H1 (cell line): ENCODE results near the gene SNRK. TPM values are rescaled to one million over a fixed set of nuclear protein-coding genes. Genes with fewer than 3 reads are reported as not detected.

Source experiments
- CTCF ChIA-PET: fragments of 300-600 bp; sonication (Branson Sonifier 250); formaldehyde crosslinking; loops from one replicate; lab custom pipeline; 2021; ENCODE audit not compliant: partially characterized antibody; lab: Charles Lee
- POLR2A ChIA-PET: fragments of 300-600 bp; sonication (Branson Sonifier 250); formaldehyde crosslinking; loops from one replicate; lab custom pipeline; 2021; ENCODE audit warnings: inconsistent platforms; ENCODE audit not compliant: partially characterized antibody; lab: Charles Lee
- DNase-seq, 2 experiments: peaks; one replicate each; pipeline versions ENCODE4 v3.0.0 to v3.0.0-alpha.2; 2010 to 2022; ENCODE audit warnings: low spot score in 2 of 2, low read depth in 1 of 2, mixed read lengths in 1 of 2
- FAIRE-seq: peaks from 2 replicates; lab custom pipeline; 2011; peaks lifted over from hg19 to GRCh38; lab: Jason Lieb, UNC
- H2AFZ ChIP-seq: 2 replicates; pipeline ENCODE4 v1.8.1; 2012; ENCODE audit warnings: low read length, inconsistent platforms
- H2AK5ac ChIP-seq: 2 replicates; pipeline ENCODE4 v1.6.1; 2013; ENCODE audit warnings: low read depth, low read length
- H2BK120ac ChIP-seq: replicated peaks from 2 replicates; pipeline ENCODE3; 2013; ENCODE audit warnings: low read depth, low read length, inconsistent platforms
- H2BK12ac ChIP-seq: 2 replicates; pipeline ENCODE4 v1.6.1; 2013; ENCODE audit warnings: low read depth, low read length
- H2BK15ac ChIP-seq: 2 replicates; pipeline ENCODE4 v1.6.1; 2013; ENCODE audit warnings: low read length
- H2BK20ac ChIP-seq: 2 replicates; pipeline ENCODE4 v1.6.1; 2013; ENCODE audit warnings: low read length
- H2BK5ac ChIP-seq: 2 replicates; pipeline ENCODE4 v1.6.1; 2013; ENCODE audit warnings: low read depth, low read length
- H3K14ac ChIP-seq: 2 replicates; pipeline ENCODE4 v1.6.1; 2013; ENCODE audit warnings: inconsistent platforms; ENCODE audit not compliant: insufficient read length
- H3K18ac ChIP-seq: 2 replicates; pipeline ENCODE4 v1.6.1; 2013; ENCODE audit warnings: low read length; ENCODE audit errors: extremely low read depth
- H3K23ac ChIP-seq: 2 replicates; pipeline ENCODE4 v1.6.1; 2013; ENCODE audit warnings: inconsistent platforms; ENCODE audit not compliant: insufficient read length
- H3K23me2 ChIP-seq: 2 replicates; pipeline ENCODE4 v1.6.1; 2013; ENCODE audit warnings: low read depth, low read length
- H3K27ac ChIP-seq: 2 replicates; pipeline ENCODE4 v1.6.1; 2011; ENCODE audit warnings: low read depth, low read length, inconsistent platforms
- H3K27me3 ChIP-seq, 4 experiments: replicated peaks in 1 of 4; 1 replicate in 1 of 4; 2 replicates in 3 of 4; pipeline versions ENCODE4 v1.6.1 to v1.8.1; 2011 to 2013; ENCODE audit warnings: low read length in 3 of 4, mild to moderate bottlenecking in 3 of 4, inconsistent platforms in 2 of 4, mixed read lengths in 2 of 4, moderate library complexity in 1 of 4; ENCODE audit not compliant: control insufficient read depth in 3 of 4, insufficient read depth in 3 of 4; ENCODE audit errors: extremely low read depth in 1 of 4
- H3K36me3 ChIP-seq, 4 experiments: 2 replicates each; pipeline versions ENCODE4 v1.6.1 to v1.8.1; 2011 to 2013; ENCODE audit warnings: mild to moderate bottlenecking in 4 of 4, low read length in 3 of 4, moderate library complexity in 2 of 4, control low read depth in 1 of 4, inconsistent platforms in 1 of 4; ENCODE audit not compliant: insufficient read depth in 4 of 4, control insufficient read depth in 2 of 4
- H3K4ac ChIP-seq: replicated peaks from 2 replicates; pipeline ENCODE3; 2013; ENCODE audit warnings: low read length, low read depth, mixed read lengths, inconsistent platforms; ENCODE audit not compliant: insufficient read length
- H3K4me1 ChIP-seq, 4 experiments: replicated peaks in 1 of 4; 1 replicate in 1 of 4; 2 replicates in 3 of 4; pipeline versions ENCODE4 v1.6.1 to v1.8.1; 2011 to 2013; ENCODE audit warnings: low read length in 3 of 4, inconsistent platforms in 2 of 4, mixed read lengths in 1 of 4; ENCODE audit not compliant: insufficient read depth in 4 of 4, control insufficient read depth in 3 of 4
- H3K4me2 ChIP-seq, 2 experiments: 2 replicates each; pipeline versions ENCODE4 v1.6.1 to v1.8.1; 2011 to 2013; ENCODE audit warnings: low read depth in 2 of 2, low read length in 2 of 2, control low read depth in 1 of 2, inconsistent platforms in 1 of 2, mild to moderate bottlenecking in 1 of 2; ENCODE audit not compliant: insufficient read depth in 1 of 2
- H3K4me3 ChIP-seq, 4 experiments: fragments of 200-600, 300-600 bp in 1 of 4; sonication (generic), shearing (Covaris generic), sonication (Bioruptor Twin) in 1 of 4; 2 replicates each; pipeline versions ENCODE4 v1.5.1 to v1.8.1; 2011 to 2016; ENCODE audit warnings: low read length in 4 of 4, low read depth in 3 of 4, control low read depth in 2 of 4, inconsistent platforms in 2 of 4, mild to moderate bottlenecking in 2 of 4, mixed read lengths in 1 of 4, moderate library complexity in 1 of 4; ENCODE audit not compliant: insufficient read depth in 2 of 4; ENCODE audit errors: extremely low read depth in 1 of 4
- H3K56ac ChIP-seq: replicated peaks from 2 replicates; pipeline ENCODE3; 2013; ENCODE audit warnings: low read depth, mild to moderate bottlenecking, mixed read lengths, low read length, inconsistent platforms; ENCODE audit not compliant: insufficient read length
- H3K79me1 ChIP-seq: 2 replicates; pipeline ENCODE4 v1.6.1; 2013; ENCODE audit warnings: low read depth, low read length, control low read depth
- H3K79me2 ChIP-seq, 2 experiments: 2 replicates each; pipeline versions ENCODE4 v1.6.1 to v1.8.1; 2012 to 2013; ENCODE audit warnings: low read length in 2 of 2, mild to moderate bottlenecking in 2 of 2, inconsistent platforms in 1 of 2; ENCODE audit not compliant: insufficient read depth in 2 of 2, control insufficient read depth in 1 of 2
- H3K9ac ChIP-seq, 4 experiments: replicated peaks in 1 of 4; 1 replicate in 1 of 4; 2 replicates in 3 of 4; pipeline versions ENCODE4 v1.6.1 to v1.8.1; 2011 to 2013; ENCODE audit warnings: low read depth in 3 of 4, low read length in 3 of 4, control low read depth in 2 of 4, mild to moderate bottlenecking in 2 of 4, moderate library complexity in 2 of 4, inconsistent platforms in 1 of 4; ENCODE audit errors: extremely low read depth in 1 of 4
- H3K9me3 ChIP-seq, 2 experiments: 2 replicates each; pipeline versions ENCODE4 v1.6.1 to v1.8.1; 2012 to 2013; ENCODE audit warnings: mild to moderate bottlenecking in 2 of 2, moderate library complexity in 2 of 2, control low read depth in 1 of 2, inconsistent platforms in 1 of 2, low read depth in 1 of 2, low read length in 1 of 2, mixed read lengths in 1 of 2; ENCODE audit not compliant: insufficient read depth in 2 of 2
- H4K20me1 ChIP-seq, 2 experiments: replicated peaks in 1 of 2; 2 replicates each; pipeline versions ENCODE3 to v1.8.1; 2011 to 2013; ENCODE audit warnings: inconsistent platforms in 2 of 2, low read length in 2 of 2, mild to moderate bottlenecking in 1 of 2; ENCODE audit not compliant: insufficient read depth in 2 of 2, control insufficient read depth in 1 of 2
- H4K5ac ChIP-seq: 2 replicates; pipeline ENCODE4 v1.6.1; 2013; ENCODE audit warnings: low read length, low read depth, mixed read lengths, inconsistent platforms; ENCODE audit not compliant: insufficient read length
- H4K8ac ChIP-seq: 2 replicates; pipeline ENCODE4 v1.8.0; 2013; ENCODE audit warnings: mild to moderate bottlenecking, moderate library complexity, low read length, inconsistent platforms; ENCODE audit not compliant: insufficient read depth; ENCODE audit errors: extremely low read depth
- H4K91ac ChIP-seq: replicated peaks from 2 replicates; pipeline ENCODE3; 2013; ENCODE audit warnings: low read length, mixed read lengths, inconsistent platforms; ENCODE audit not compliant: insufficient read length
- CTBP2 ChIP-seq: IDR thresholded peaks from 2 replicates; pipeline ENCODE4 v1.7.0; 2011; ENCODE audit warnings: borderline replicate concordance, mild to moderate bottlenecking, moderate library complexity, mixed read lengths, low read length; ENCODE audit not compliant: insufficient read depth, insufficient read length
- JUND ChIP-seq: IDR thresholded peaks from 2 replicates; pipeline ENCODE4 v1.6.1; 2011; ENCODE audit warnings: mild to moderate bottlenecking, improper control_type of control experiment, low read length
- POLR2A ChIP-seq, 2 experiments: IDR thresholded peaks; 1 replicate in 1 of 2; 2 replicates in 1 of 2; pipeline ENCODE4 v1.6.1; 2011; ENCODE audit warnings: low read depth in 2 of 2, low read length in 2 of 2, mild to moderate bottlenecking in 2 of 2; ENCODE audit errors: control extremely low read depth in 1 of 2
- POU5F1 ChIP-seq: IDR thresholded peaks from 2 replicates; pipeline ENCODE4 v1.6.1; 2011; ENCODE audit warnings: low read depth, mild to moderate bottlenecking, low read length, moderate library complexity
- RAD21 ChIP-seq, 2 experiments: IDR thresholded peaks in 1 of 2; conservative IDR thresholded peaks in 1 of 2; 2 replicates each; pipeline ENCODE4 v1.6.1; 2011; ENCODE audit warnings: low read depth in 2 of 2, low read length in 2 of 2, improper control_type of control experiment in 1 of 2, inconsistent platforms in 1 of 2, mild to moderate bottlenecking in 1 of 2, moderate library complexity in 1 of 2
- TCF12 ChIP-seq: IDR thresholded peaks from 2 replicates; pipeline ENCODE4 v1.6.1; 2011; ENCODE audit warnings: low read depth, mild to moderate bottlenecking, low read length
- WGBS, 2 experiments: shearing (Covaris generic) in 1 of 2; methylation state at CpG; one replicate each; pipeline versions ENCODE4 v1.1.6 to v1.1.7; 2013 to 2015; ENCODE audit warnings: low lambda C conversion rate in 2 of 2, mixed read lengths in 2 of 2, inconsistent platforms in 1 of 2, low coverage in 1 of 2, missing lambda C conversion rate in 1 of 2; ENCODE audit not compliant: insufficient replicate concordance in 2 of 2, insufficient coverage in 1 of 2, insufficient read length in 1 of 2; ENCODE audit errors: extremely low coverage in 1 of 2, missing lambda C conversion rate in 1 of 2; 5-methylcytosine and 5-hydroxymethylcytosine counted together
- polyA plus RNA-seq, 7 experiments: library from polyadenylated mRNA; depleted of rRNA in 3 of 7; stranded (reverse) in 5 of 7; unstranded in 2 of 7; fragments of >200 nt in 5 of 7; fragments of 200-250 nt in 2 of 7; gene quantifications; 1 replicate in 5 of 7; 2 replicates in 1 of 7; 4 replicates in 1 of 7; pipeline versions ENCODE4 v1.2.1 to v1.2.3, GENCODE V29; 2011 to 2013; ENCODE audit warnings: missing spikeins in 2 of 7, mixed read lengths in 2 of 7
- total RNA-seq: library from RNA; stranded (reverse); fragmentation: NEBNext Ultra II Directional; extraction: Animal tissue kit (Norgen Biotek cat#: 25700); gene quantifications from 2 replicates; pipeline ENCODE4 v1.2.1, GENCODE V29; 2021
- TF ChIP-seq, protein P1 (sequence below): IDR thresholded peaks from 2 replicates; pipeline ENCODE4 v1.6.1; 2012; ENCODE audit warnings: low read length, inconsistent platforms
- TF ChIP-seq, protein P2 (sequence below): IDR thresholded peaks from 2 replicates; pipeline ENCODE4 v1.6.1; 2012; ENCODE audit warnings: inconsistent platforms

Gene SNRK
- total and polyA plus RNA-seq, 2 of the 8 experiments (the other 6 are each of a cell fraction or from before 2014, with no cell fraction given): 4.4 to 11.7 TPM

DNA sequence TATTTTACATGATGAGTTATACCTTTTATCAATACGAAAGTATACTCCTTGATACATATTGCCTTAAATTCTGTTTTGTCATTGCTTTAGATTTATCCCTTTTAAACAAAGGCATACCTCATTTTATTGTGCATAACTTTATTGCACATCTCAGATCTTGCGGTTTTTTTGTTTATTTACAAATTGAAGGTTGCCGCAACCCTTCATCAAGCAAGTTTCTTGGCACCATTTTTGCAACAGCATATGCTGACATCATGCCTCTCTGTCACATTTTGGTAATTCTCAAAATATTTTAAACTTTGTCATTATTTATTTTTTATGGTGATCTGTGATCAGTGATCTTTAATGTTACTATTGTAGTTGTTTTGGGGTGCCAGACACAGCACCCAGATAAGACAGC lies 20.9 kb downstream of the SNRK start:
- no peaks in the 10 kb centered on the region for H3K27me3 ChIP-seq

More for the DNA sequence above, 20.9 kb downstream of the SNRK start:
- no peak for DNase-seq
- Histone ChIP-seq H4K91ac (no peak overlapping the region), H2BK120ac (no peak overlapping the region), H3K14ac (no peak overlapping the region), H3K9me3 (no peaks in the 10 kb centered on the region), H4K5ac (no peak overlapping the region), H3K79me1 (no peaks in the 10 kb centered on the region), H3K4ac (no peak overlapping the region), H2AFZ (no peak overlapping the region), H3K4me2 (no peak overlapping the region), H3K4me3 (no peak overlapping the region), H3K9ac (no peak overlapping the region), H3K36me3 (peaks cover 0 to 12% (median 4%) of the 10 kb centered on the region in 4 experiments; a peak in 4 of 8 replicates), H3K23ac (no peak overlapping the region), H3K79me2 (no peaks in the 10 kb centered on the region), H3K23me2 (no peaks in the 10 kb centered on the region), H3K18ac (no peak overlapping the region)
- CTCF ChIA-PET: no interaction called here
- no peak for FAIRE-seq
- POLR2A ChIA-PET: no interaction called here
- TF ChIP-seq RAD21 (IDR thresholded peaks at IDR 0.05 in 1 of 2, conservative IDR thresholded peaks at IDR 0.05 in 1 of 2; ENCODE audit: low read depth in 2 of 2, low read length in 2 of 2): no peak
- TF ChIP-seq CTBP2: no peak
- TF ChIP-seq, protein P1, sequence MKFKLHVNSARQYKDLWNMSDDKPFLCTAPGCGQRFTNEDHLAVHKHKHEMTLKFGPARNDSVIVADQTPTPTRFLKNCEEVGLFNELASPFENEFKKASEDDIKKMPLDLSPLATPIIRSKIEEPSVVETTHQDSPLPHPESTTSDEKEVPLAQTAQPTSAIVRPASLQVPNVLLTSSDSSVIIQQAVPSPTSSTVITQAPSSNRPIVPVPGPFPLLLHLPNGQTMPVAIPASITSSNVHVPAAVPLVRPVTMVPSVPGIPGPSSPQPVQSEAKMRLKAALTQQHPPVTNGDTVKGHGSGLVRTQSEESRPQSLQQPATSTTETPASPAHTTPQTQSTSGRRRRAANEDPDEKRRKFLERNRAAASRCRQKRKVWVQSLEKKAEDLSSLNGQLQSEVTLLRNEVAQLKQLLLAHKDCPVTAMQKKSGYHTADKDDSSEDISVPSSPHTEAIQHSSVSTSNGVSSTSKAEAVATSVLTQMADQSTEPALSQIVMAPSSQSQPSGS: no peak
- TF ChIP-seq POU5F1: no peak
- TF ChIP-seq POLR2A (IDR thresholded peaks at IDR 0.05; ENCODE audit: control extremely low read depth in 1 of 2, low read depth in 2 of 2, low read length in 2 of 2): no peak
- TF ChIP-seq, protein P2, sequence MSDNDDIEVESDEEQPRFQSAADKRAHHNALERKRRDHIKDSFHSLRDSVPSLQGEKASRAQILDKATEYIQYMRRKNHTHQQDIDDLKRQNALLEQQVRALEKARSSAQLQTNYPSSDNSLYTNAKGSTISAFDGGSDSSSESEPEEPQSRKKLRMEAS: no peak
- no peak for TF ChIP-seq JUND
- TF ChIP-seq TCF12: no peak
- TF ChIP-seq, all 59 proteins: peak for 0
- Histone ChIP-seq H2AK5ac (no peak overlapping the region), H3K56ac (no peak overlapping the region), H2BK20ac (no peak overlapping the region), H2BK5ac (no peak overlapping the region), H2BK12ac (no peak overlapping the region), H2BK15ac (no peak overlapping the region), H3K27ac (no peak overlapping the region), H4K8ac (no peak overlapping the region), H3K4me1 (no peaks in the 10 kb centered on the region), H4K20me1 (no peaks in the 10 kb centered on the region)
- 95% methylated on average over 3 of the region's 3 CpGs; no CpG with 5 or more reads in 1 of the 2 experiments for WGBS, 2 experiments
